Heart right ventricle (tissue), 16 donors: ENCODE data around the gene ACTL6B. TPM values are rescaled to one million over a fixed set of nuclear protein-coding genes. Genes with fewer than 3 reads are reported as not detected.

ENCODE experiments used
- ATAC-seq, 8 donors: fragments of 200-7000 bp; cut with Tn5 transposase; one replicate each; pipeline ENCODE4 v1.9.1; 2020; ENCODE audit warnings: mild to moderate bottlenecking in 8 of 8, moderate library complexity in 8 of 8, moderate number of reproducible peaks in 1 of 8
- DNase-seq, 2 donors: peaks; one replicate each; pipeline ENCODE4 v3.0.0-alpha.2; 2020
- H3K27ac ChIP-seq, 10 donors: fragments of 200-600 bp; sonication (generic) in 2 of 10; one replicate each; pipeline versions ENCODE4 v1.5.0 to v1.8.0; 2020 to 2022; ENCODE audit warnings: mild to moderate bottlenecking in 3 of 10
- H3K27me3 ChIP-seq, 7 donors: fragments of 200-600 bp; one replicate each; pipeline ENCODE4 v1.8.0; 2021 to 2022; ENCODE audit warnings: mild to moderate bottlenecking in 2 of 7
- H3K36me3 ChIP-seq, 9 donors: fragments of 200-600 bp; sonication (generic) in 1 of 9; one replicate each; pipeline versions ENCODE4 v1.5.0 to v1.8.0; 2020 to 2022; ENCODE audit warnings: mild to moderate bottlenecking in 2 of 9
- H3K4me1 ChIP-seq, 9 donors: fragments of 200-600 bp; sonication (generic) in 1 of 9; one replicate each; pipeline versions ENCODE4 v1.5.0 to v1.8.0; 2020 to 2022; ENCODE audit warnings: mild to moderate bottlenecking in 4 of 9
- H3K4me3 ChIP-seq, 10 donors: fragments of 200-600 bp; sonication (generic) in 2 of 10; one replicate each; pipeline versions ENCODE4 v1.5.0 to v1.8.0; 2020 to 2022; ENCODE audit warnings: mild to moderate bottlenecking in 7 of 10, moderate library complexity in 2 of 10
- H3K9me3 ChIP-seq, 11 donors: fragments of 200-600 bp in 10 of 11; sonication (generic) in 2 of 11; one replicate each; pipeline versions ENCODE4 v1.5.0 to v1.8.0; 2013 to 2022; ENCODE audit warnings: mild to moderate bottlenecking in 2 of 11, control low read depth in 1 of 11, moderate library complexity in 1 of 11
- WGBS, 2 donors: extraction: QIAGEN DNeasy Blood & Tissue Kit; methylation state at CpG; one replicate each; pipeline ENCODE4 v1.1.7; 2013; ENCODE audit warnings: inconsistent platforms in 1 of 2; 5-methylcytosine and 5-hydroxymethylcytosine counted together
- intact Hi-C, 10 donors: fragments of 100-400 bp; cut with DNase I; formaldehyde crosslinking; loops; one replicate each; pipeline versions ENCODE4 v1.11.1 to v1.14.2; 2022
- polyA plus RNA-seq, 2 donors: library from polyadenylated mRNA; stranded (reverse); fragments of 200-250 nt; gene quantifications; one replicate each; pipeline ENCODE4 v1.2.3, GENCODE V29; 2013
- total RNA-seq, 10 donors: library from RNA; stranded (reverse); fragmentation: NEBNext Ultra II Directional in 3 of 10; extraction: Animal tissue kit (Norgen Biotek cat#: 25700) in 3 of 10; gene quantifications; one replicate each; pipeline versions ENCODE4 v1.2.1 to v1.2.4, GENCODE V29; 2021 to 2023
- TF ChIP-seq, protein P1 (sequence below), 9 donors: fragments of 200-600 bp; sonication (generic) in 2 of 9; IDR thresholded peaks; one replicate each; pipeline versions ENCODE4 v1.5.0 to v1.8.0; 2021 to 2022; ENCODE audit warnings: antibody characterized with exemption in 9 of 9, mild to moderate bottlenecking in 5 of 9, moderate library complexity in 1 of 9
- donor health status: Arrhythmogenic right ventricular cardiomyopathy.
- donor health status: ischemic (EF 13 %, LVEDD 7.1; RV severe dilation, severe dysfunction).
- donor health status: healthy with polysubstance abuse.
- donor health status: DM: no; HTN: yes; CAD: no.
- donor health status: DM: no; HTN: no; CAD: no.
- donor health status: ischemic (EF 25% LVEDD 6.9; RV normal size, moderate dysfunction).
- donor health status: ischemic (EF 25% LVEDD 5.7; RV mildly dilated, moderate dysfunction).
- donor health status: healthy.
- donor health status: DM: yes; HTN: yes; CAD: no.
- donor health status: Ischemic cardiomyopathy.
- donor health status: ischemic (EF 35%, LVEDD 5.7; RV mildly dilated, moderate dysfunction).
- donor health status: nonischemic (EF 11% LVEDD 7.7; RV severe dilation, severe dysfunction).
- donor health status: DM: yes; HTN: yes; CAD: no.
- donor health status: PGD.
- donor health status: ischemic (EF 29% LVEDD 5.4; RV normal size, mild dysfunction).
- donor health status: nonischemic (EF 23%, LVEDD 6.1; RV moderate dilation, normal function).

The ACTL6B gene
- total and polyA plus RNA-seq, 12 donors: not detected

GRCh38 chr7:100654908-100655831, 1.1 kb downstream of the ACTL6B start:
- DNase-seq: no peak
- ATAC-seq: peak in 2 of 8 donors; percentile 9 to 26
- Histone ChIP-seq H3K9me3 (no peaks in the 10 kb centered on the region), H3K27ac (no peak overlapping the region), H3K4me1 (peaks cover 0 to 7% (median 0%) of the 10 kb centered on the region in 9 donors), H3K36me3 (no peaks in the 10 kb centered on the region), H3K27me3 (peaks cover 0 to 95% (median 71%) of the 10 kb centered on the region in 7 donors), H3K4me3 (no peak overlapping the region)
- intact Hi-C loops: no loop called here
- TF ChIP-seq, protein P1, sequence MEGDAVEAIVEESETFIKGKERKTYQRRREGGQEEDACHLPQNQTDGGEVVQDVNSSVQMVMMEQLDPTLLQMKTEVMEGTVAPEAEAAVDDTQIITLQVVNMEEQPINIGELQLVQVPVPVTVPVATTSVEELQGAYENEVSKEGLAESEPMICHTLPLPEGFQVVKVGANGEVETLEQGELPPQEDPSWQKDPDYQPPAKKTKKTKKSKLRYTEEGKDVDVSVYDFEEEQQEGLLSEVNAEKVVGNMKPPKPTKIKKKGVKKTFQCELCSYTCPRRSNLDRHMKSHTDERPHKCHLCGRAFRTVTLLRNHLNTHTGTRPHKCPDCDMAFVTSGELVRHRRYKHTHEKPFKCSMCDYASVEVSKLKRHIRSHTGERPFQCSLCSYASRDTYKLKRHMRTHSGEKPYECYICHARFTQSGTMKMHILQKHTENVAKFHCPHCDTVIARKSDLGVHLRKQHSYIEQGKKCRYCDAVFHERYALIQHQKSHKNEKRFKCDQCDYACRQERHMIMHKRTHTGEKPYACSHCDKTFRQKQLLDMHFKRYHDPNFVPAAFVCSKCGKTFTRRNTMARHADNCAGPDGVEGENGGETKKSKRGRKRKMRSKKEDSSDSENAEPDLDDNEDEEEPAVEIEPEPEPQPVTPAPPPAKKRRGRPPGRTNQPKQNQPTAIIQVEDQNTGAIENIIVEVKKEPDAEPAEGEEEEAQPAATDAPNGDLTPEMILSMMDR (IDR thresholded peaks at IDR 0.05): no peak
- 46 to 53% methylated on average over 25 of the region's 25 CpGs for WGBS, 2 donors

DNA sequence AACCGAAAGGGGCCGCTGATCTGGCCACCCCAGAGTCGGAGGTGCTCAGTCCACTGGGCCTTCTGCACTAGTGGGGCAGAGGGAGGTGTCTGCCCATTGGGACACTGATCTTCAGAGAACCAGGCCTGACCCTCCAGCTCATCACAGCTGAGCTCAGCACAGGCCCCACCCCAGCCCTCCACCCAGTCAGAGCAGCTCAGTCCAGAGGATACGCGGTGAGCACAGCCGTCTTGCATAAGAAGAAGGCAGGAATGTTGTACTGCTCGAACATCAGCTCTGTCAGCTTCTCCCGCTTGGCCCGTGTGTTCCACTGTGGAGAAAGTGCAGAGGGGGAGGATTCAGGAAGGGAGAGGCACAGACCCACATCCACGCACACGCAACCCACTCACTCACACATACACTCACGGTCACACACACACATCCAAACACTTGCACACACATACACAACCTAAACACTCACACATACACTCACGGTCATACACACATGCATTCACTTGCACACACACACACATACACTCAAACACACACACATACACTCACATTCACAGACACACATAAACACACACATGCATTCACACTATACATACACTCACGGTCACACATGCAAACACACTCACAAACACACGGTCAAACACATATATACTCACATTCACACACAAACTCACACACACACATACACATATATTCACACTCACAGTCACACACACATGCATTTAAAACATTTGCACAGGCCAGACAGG, 6.3 kb downstream of the ACTL6B start:
- Histone ChIP-seq H3K4me1 (no peaks in the 10 kb centered on the region), H3K27ac (no peak overlapping the region), H3K27me3 (peaks cover 0 to 76% (median 52%) of the 10 kb centered on the region in 7 donors), H3K4me3 (no peak overlapping the region), H3K9me3 (no peaks in the 10 kb centered on the region), H3K36me3 (no peaks in the 10 kb centered on the region)
- intact Hi-C loops: no loop called here
- TF ChIP-seq, protein P1 (IDR thresholded peaks at IDR 0.05): no peak
- WGBS, 2 donors: 73 to 74% methylated on average over 15 of the region's 15 CpGs
- DNase-seq (no peak), ATAC-seq (no peak)

GRCh38 chr7:100642534-100642907, 13.7 kb downstream of the ACTL6B start:
- H3K4me1 ChIP-seq: no peaks in the 10 kb centered on the region
- peaks cover 0 to 77% (median 48%) of the 10 kb centered on the region in 7 donors for H3K27me3 ChIP-seq
- no peaks in the 10 kb centered on the region for H3K9me3 ChIP-seq
- no peak overlapping the region for H3K27ac ChIP-seq
- ATAC-seq (peak in 1 of 8 donors; percentile 29), DNase-seq (no peak)
- TF ChIP-seq, protein P1 (IDR thresholded peaks at IDR 0.05): no peak
- no peaks in the 10 kb centered on the region for H3K36me3 ChIP-seq
- WGBS, 2 donors: 51% methylated on average over 11 of the region's 11 CpGs
- intact Hi-C loops: no loop called here
- no peak overlapping the region for H3K4me3 ChIP-seq

DNA sequence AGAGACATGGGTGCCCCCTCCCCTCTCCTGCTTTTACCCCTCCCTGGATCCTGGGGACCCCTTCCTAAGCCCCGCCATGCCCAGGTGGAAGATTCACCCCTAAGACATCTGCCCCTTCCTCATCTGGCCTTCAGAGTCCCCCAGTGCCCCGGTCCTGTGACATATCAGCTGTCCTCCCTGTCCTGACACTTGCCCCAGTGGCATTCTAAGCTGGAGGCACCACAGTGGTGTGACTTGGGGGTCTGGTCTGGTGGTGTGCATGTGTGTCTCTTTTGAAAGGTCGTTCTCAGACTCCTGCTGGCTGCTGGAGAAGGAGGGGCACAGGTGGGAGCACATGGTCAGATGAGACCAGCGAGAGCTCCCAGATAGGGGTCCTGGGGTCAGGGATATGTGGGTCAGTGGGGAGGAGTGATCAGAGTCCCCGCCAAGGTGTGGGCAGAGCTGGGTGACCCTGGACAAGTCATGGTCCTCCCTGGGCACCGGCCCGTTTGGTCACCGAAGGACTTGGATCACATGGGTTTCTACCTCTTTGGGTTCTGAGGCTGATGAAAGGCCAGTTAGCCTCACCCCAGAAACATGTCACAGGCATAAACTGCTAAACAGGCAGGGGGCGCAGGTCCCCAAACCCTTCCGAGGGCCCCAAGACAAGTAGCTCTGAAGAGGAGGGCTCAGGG, 14.3 kb downstream of the ACTL6B start:
- Histone ChIP-seq H3K27ac (no peak overlapping the region), H3K36me3 (no peaks in the 10 kb centered on the region), H3K4me1 (no peaks in the 10 kb centered on the region), H3K27me3 (peaks cover 0 to 72% (median 43%) of the 10 kb centered on the region in 7 donors), H3K9me3 (no peaks in the 10 kb centered on the region), H3K4me3 (no peak overlapping the region)
- WGBS, 2 donors: 77 to 82% methylated on average over 10 of the region's 10 CpGs
- intact Hi-C loops: no loop called here
- TF ChIP-seq, protein P1 (IDR thresholded peaks at IDR 0.05): no peak
- DNase-seq (no peak), ATAC-seq (peak in 1 of 8 donors; percentile 17)
